SK-N-SH (cell line): Measurements from ENCODE around the gene HPCA.

Source experiments
- CTCF ChIP-seq: fragments of 200-600 bp; sonication (generic); IDR thresholded peaks from 2 replicates; pipeline ENCODE4 v1.6.1; 2017; ENCODE audit warnings: antibody characterized with exemption, mild to moderate bottlenecking, moderate library complexity
- EP300 ChIP-seq, 2 experiments: IDR thresholded peaks; 2 replicates each; pipeline versions ENCODE4 v1.4.0 to v1.6.1; 2012; ENCODE audit warnings: borderline replicate concordance in 1 of 2, low read depth in 1 of 2, low read length in 1 of 2
- JUND ChIP-seq: IDR thresholded peaks from 2 replicates; pipeline ENCODE4 v1.4.0; 2012
- NFIC ChIP-seq: IDR thresholded peaks from 2 replicates; pipeline ENCODE4 v1.4.0; 2012; ENCODE audit warnings: borderline replicate concordance
- RCOR1 ChIP-seq: fragments of 150-350 bp; IDR thresholded peaks from 2 replicates; pipeline ENCODE4 v1.6.1; 2017; ENCODE audit warnings: antibody characterized with exemption, low read length
- REST ChIP-seq: IDR thresholded peaks from 2 replicates; pipeline ENCODE4 v1.6.1; 2012; ENCODE audit warnings: mild to moderate bottlenecking, low read depth, low read length, moderate library complexity
- RFX5 ChIP-seq: IDR thresholded peaks from 2 replicates; pipeline ENCODE4 v1.6.1; 2012; ENCODE audit warnings: mild to moderate bottlenecking, improper control_type of control experiment, low read length

- no peak for TF ChIP-seq RFX5
- TF ChIP-seq CTCF = no peak
- no peak for TF ChIP-seq REST
- TF ChIP-seq JUND = no peak
- TF ChIP-seq NFIC = no peak
- TF ChIP-seq RCOR1 = no peak
- no peak for TF ChIP-seq EP300 (IDR thresholded peaks at IDR 0.05; ENCODE audit: borderline replicate concordance in 1 of 2, low read depth in 1 of 2, low read length in 1 of 2)
Observed at GRCh38 chr1:32871364-32872191, 14.7 kb upstream of the HPCA start.
